ENCODE results near the gene KLHL13. TPM values are rescaled to one million over a fixed set of nuclear protein-coding genes. Genes with fewer than 3 reads are reported as not detected.

Gene KLHL13
- total and polyA plus RNA-seq, 2 donors from 2014 or later = 13.8 to 55.4 TPM

- H3K36me3 ChIP-seq (ENCODE audit: control insufficient read depth in 2 of 3, insufficient read depth in 3 of 3, low read length in 3 of 3) = no peaks in the 10 kb centered on the region
- DNase-seq (no peak), FAIRE-seq (no peak)
- intact Hi-C loops (cut with DNase I) = no loop called here
- no peak overlapping the region for H3K4me3 ChIP-seq (ENCODE audit: low read length in 3 of 3)
- H3K4me1 ChIP-seq (ENCODE audit: control insufficient read depth in 2 of 3, insufficient read depth in 2 of 3, low read depth in 1 of 3, low read length in 3 of 3) = peaks cover 0 to 2% (median 0%) of the 10 kb centered on the region in 3 donors
- TF ChIP-seq, protein P1, sequence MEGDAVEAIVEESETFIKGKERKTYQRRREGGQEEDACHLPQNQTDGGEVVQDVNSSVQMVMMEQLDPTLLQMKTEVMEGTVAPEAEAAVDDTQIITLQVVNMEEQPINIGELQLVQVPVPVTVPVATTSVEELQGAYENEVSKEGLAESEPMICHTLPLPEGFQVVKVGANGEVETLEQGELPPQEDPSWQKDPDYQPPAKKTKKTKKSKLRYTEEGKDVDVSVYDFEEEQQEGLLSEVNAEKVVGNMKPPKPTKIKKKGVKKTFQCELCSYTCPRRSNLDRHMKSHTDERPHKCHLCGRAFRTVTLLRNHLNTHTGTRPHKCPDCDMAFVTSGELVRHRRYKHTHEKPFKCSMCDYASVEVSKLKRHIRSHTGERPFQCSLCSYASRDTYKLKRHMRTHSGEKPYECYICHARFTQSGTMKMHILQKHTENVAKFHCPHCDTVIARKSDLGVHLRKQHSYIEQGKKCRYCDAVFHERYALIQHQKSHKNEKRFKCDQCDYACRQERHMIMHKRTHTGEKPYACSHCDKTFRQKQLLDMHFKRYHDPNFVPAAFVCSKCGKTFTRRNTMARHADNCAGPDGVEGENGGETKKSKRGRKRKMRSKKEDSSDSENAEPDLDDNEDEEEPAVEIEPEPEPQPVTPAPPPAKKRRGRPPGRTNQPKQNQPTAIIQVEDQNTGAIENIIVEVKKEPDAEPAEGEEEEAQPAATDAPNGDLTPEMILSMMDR (IDR thresholded peaks at IDR 0.05; ENCODE audit: borderline replicate concordance, extremely low read depth, insufficient read depth) = no peak
- no peak overlapping the region for H3K27ac ChIP-seq (ENCODE audit: low read depth in 2 of 2, low read length in 2 of 2)
- H3K9me3 ChIP-seq (ENCODE audit: control insufficient read depth in 2 of 3, insufficient read depth in 1 of 3, low read length in 3 of 3) = peaks cover 0 to 6% (median 0%) of the 10 kb centered on the region in 3 donors
- no peak overlapping the region for H3K9ac ChIP-seq (ENCODE audit: low read length in 3 of 3)
- H3K27me3 ChIP-seq (ENCODE audit: control insufficient read depth, insufficient read depth, low read length) = no peaks in the 10 kb centered on the region
Measured at GRCh38 chrX:118038614-118039365, 77.8 kb downstream of the KLHL13 start.

- no peaks in the 10 kb centered on the region for H3K36me3 ChIP-seq (ENCODE audit: control insufficient read depth in 2 of 3, insufficient read depth in 3 of 3, low read length in 3 of 3)
- TF ChIP-seq, protein P1 (IDR thresholded peaks at IDR 0.05; ENCODE audit: borderline replicate concordance, extremely low read depth, insufficient read depth) = no peak
- H3K9me3 ChIP-seq (ENCODE audit: control insufficient read depth in 2 of 3, insufficient read depth in 1 of 3, low read length in 3 of 3) = no peaks in the 10 kb centered on the region
- no peak overlapping the region for H3K4me3 ChIP-seq (ENCODE audit: low read length in 3 of 3)
- no peak overlapping the region for H3K9ac ChIP-seq (ENCODE audit: low read length in 3 of 3)
- peak; percentile 3 for FAIRE-seq
- no peaks in the 10 kb centered on the region for H3K27me3 ChIP-seq (ENCODE audit: control insufficient read depth, insufficient read depth, low read length)
- no peak overlapping the region for H3K27ac ChIP-seq (ENCODE audit: low read depth in 2 of 2, low read length in 2 of 2)
- intact Hi-C loops (cut with DNase I) = no loop called here
- no peaks in the 10 kb centered on the region for H3K4me1 ChIP-seq (ENCODE audit: control insufficient read depth in 2 of 3, insufficient read depth in 2 of 3, low read depth in 1 of 3, low read length in 3 of 3)
- DNase-seq = no peak
Measured at GRCh38 chrX:118026631-118027030, 90.0 kb downstream of the KLHL13 start.

GRCh38 chrX:118025226-118025625 lies 91.4 kb downstream of the KLHL13 start:
- DNase-seq (no peak), FAIRE-seq (no peak)
- Histone ChIP-seq H3K4me1 (ENCODE audit: control insufficient read depth in 2 of 3, insufficient read depth in 2 of 3, low read depth in 1 of 3, low read length in 3 of 3) (no peaks in the 10 kb centered on the region), H3K9ac (ENCODE audit: low read length in 3 of 3) (no peak overlapping the region), H3K4me3 (ENCODE audit: low read length in 3 of 3) (no peak overlapping the region), H3K27me3 (ENCODE audit: control insufficient read depth, insufficient read depth, low read length) (no peaks in the 10 kb centered on the region), H3K9me3 (ENCODE audit: control insufficient read depth in 2 of 3, insufficient read depth in 1 of 3, low read length in 3 of 3) (no peaks in the 10 kb centered on the region), H3K27ac (ENCODE audit: low read depth in 2 of 2, low read length in 2 of 2) (no peak overlapping the region), H3K36me3 (ENCODE audit: control insufficient read depth in 2 of 3, insufficient read depth in 3 of 3, low read length in 3 of 3) (no peaks in the 10 kb centered on the region)
- TF ChIP-seq, protein P1 (IDR thresholded peaks at IDR 0.05; ENCODE audit: borderline replicate concordance, extremely low read depth, insufficient read depth) = no peak
- intact Hi-C loops (cut with DNase I) = no loop called here
